ENCODE results near the gene CTNND2. TPM values are rescaled to one million over a fixed set of nuclear protein-coding genes. Genes with fewer than 3 reads are reported as not detected.

CTNND2 gene
- polyA plus RNA-seq, 1 donor from 2014 or later, result 67.0 TPM

DNA sequence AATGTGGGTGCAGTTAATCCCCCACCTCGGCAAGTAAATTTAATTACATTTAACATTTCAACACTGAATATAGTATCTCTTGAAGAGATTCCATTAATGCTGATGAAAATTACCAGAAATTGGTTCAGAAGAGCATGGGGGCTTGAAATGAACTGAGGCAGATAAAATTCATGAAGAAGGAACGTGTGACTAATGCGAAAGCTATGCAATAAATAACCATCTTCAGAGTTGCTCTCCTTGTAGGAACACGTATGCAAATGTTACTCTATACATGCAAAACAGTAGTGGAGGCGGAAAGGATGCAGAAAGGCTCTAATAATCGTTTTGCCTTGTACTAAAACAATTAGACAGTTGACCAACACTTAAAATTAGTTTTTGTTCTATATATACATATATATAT is 320.2 kb downstream of the CTNND2 start:
- Histone ChIP-seq H3K9me2 (ENCODE audit: insufficient read depth, low read length) (no peaks in the 10 kb centered on the region), H3K27ac (ENCODE audit: low read length) (no peak overlapping the region), H3K9ac (ENCODE audit: low read length) (no peak overlapping the region), H4K20me1 (ENCODE audit: insufficient read depth) (no peaks in the 10 kb centered on the region), H3F3A (ENCODE audit: insufficient read depth, low read length, poor library complexity, severe bottlenecking) (no peaks in the 10 kb centered on the region), H3K9me3 (ENCODE audit: low read length) (no peaks in the 10 kb centered on the region), H3K36me3 (ENCODE audit: insufficient read depth, low read length) (no peaks in the 10 kb centered on the region), H3K27me3 (ENCODE audit: insufficient read depth, low read depth, low read length) (no peaks in the 10 kb centered on the region), H3K4me2 (ENCODE audit: low read length) (no peak overlapping the region), H3K4me3 (ENCODE audit: low read length) (no peak overlapping the region), H2AFZ (ENCODE audit: low read depth, low read length) (no peak overlapping the region), H3K79me2 (replicated peaks; ENCODE audit: insufficient read depth, low read length) (peaks cover 49% of the 10 kb centered on the region)
- TF ChIP-seq TAF1 (IDR thresholded peaks at IDR 0.05; ENCODE audit: low read depth), result no peak
- TF ChIP-seq EZH2 (IDR thresholded peaks at IDR 0.05; ENCODE audit: borderline replicate concordance, insufficient read depth, low read length, poor library complexity, severe bottlenecking), result no peak
- no peak for TF ChIP-seq POLR2AphosphoS5 (IDR thresholded peaks at IDR 0.05)
- TF ChIP-seq RAD21 (conservative IDR thresholded peaks at IDR 0.05), result no peak

DNA sequence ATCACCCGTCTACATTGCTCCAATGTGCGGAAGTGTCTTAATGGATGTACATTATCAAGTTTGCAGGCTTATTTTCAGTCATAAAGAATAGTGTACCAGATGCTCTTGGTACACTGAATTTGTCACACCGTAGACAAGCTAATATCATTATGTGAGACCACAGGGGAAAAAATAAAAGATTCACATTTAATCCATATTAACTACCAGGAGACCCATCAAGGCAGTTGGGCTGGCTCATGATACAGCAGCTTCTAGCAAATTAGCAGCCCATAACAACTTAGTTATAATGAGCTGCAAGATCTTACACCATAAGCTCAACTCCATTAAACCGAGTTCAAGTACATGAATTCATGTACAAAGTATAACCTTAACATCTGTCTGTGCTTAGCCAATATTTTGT is 324.9 kb downstream of the CTNND2 start:
- no peak for TF ChIP-seq SMC3 (conservative IDR thresholded peaks at IDR 0.05; ENCODE audit: poor library complexity)
- no peak for TF ChIP-seq RAD21 (conservative IDR thresholded peaks at IDR 0.05)
- TF ChIP-seq POLR2AphosphoS5 (IDR thresholded peaks at IDR 0.05), result no peak
- TF ChIP-seq, protein P1, sequence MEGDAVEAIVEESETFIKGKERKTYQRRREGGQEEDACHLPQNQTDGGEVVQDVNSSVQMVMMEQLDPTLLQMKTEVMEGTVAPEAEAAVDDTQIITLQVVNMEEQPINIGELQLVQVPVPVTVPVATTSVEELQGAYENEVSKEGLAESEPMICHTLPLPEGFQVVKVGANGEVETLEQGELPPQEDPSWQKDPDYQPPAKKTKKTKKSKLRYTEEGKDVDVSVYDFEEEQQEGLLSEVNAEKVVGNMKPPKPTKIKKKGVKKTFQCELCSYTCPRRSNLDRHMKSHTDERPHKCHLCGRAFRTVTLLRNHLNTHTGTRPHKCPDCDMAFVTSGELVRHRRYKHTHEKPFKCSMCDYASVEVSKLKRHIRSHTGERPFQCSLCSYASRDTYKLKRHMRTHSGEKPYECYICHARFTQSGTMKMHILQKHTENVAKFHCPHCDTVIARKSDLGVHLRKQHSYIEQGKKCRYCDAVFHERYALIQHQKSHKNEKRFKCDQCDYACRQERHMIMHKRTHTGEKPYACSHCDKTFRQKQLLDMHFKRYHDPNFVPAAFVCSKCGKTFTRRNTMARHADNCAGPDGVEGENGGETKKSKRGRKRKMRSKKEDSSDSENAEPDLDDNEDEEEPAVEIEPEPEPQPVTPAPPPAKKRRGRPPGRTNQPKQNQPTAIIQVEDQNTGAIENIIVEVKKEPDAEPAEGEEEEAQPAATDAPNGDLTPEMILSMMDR (IDR thresholded peaks at IDR 0.05; ENCODE audit: poor library complexity, severe bottlenecking), result no peak
- no peak for TF ChIP-seq EZH2 (IDR thresholded peaks at IDR 0.05; ENCODE audit: borderline replicate concordance, insufficient read depth, low read length, poor library complexity, severe bottlenecking)
- no peak for TF ChIP-seq MXI1 (conservative IDR thresholded peaks at IDR 0.05; ENCODE audit: poor library complexity, severe bottlenecking)
- TF ChIP-seq EP300 (conservative IDR thresholded peaks at IDR 0.05; ENCODE audit: poor library complexity, severe bottlenecking), result no peak
- no peak for TF ChIP-seq TAF1 (IDR thresholded peaks at IDR 0.05; ENCODE audit: low read depth)
- TF ChIP-seq, protein P2, sequence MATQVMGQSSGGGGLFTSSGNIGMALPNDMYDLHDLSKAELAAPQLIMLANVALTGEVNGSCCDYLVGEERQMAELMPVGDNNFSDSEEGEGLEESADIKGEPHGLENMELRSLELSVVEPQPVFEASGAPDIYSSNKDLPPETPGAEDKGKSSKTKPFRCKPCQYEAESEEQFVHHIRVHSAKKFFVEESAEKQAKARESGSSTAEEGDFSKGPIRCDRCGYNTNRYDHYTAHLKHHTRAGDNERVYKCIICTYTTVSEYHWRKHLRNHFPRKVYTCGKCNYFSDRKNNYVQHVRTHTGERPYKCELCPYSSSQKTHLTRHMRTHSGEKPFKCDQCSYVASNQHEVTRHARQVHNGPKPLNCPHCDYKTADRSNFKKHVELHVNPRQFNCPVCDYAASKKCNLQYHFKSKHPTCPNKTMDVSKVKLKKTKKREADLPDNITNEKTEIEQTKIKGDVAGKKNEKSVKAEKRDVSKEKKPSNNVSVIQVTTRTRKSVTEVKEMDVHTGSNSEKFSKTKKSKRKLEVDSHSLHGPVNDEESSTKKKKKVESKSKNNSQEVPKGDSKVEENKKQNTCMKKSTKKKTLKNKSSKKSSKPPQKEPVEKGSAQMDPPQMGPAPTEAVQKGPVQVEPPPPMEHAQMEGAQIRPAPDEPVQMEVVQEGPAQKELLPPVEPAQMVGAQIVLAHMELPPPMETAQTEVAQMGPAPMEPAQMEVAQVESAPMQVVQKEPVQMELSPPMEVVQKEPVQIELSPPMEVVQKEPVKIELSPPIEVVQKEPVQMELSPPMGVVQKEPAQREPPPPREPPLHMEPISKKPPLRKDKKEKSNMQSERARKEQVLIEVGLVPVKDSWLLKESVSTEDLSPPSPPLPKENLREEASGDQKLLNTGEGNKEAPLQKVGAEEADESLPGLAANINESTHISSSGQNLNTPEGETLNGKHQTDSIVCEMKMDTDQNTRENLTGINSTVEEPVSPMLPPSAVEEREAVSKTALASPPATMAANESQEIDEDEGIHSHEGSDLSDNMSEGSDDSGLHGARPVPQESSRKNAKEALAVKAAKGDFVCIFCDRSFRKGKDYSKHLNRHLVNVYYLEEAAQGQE (IDR thresholded peaks at IDR 0.05; ENCODE audit: borderline replicate concordance), result no peak
- Histone ChIP-seq H3K4me2 (ENCODE audit: low read length) (no peak overlapping the region), H3K27me3 (ENCODE audit: insufficient read depth, low read depth, low read length) (no peaks in the 10 kb centered on the region), H3K9me2 (ENCODE audit: insufficient read depth, low read length) (no peaks in the 10 kb centered on the region), H3K36me3 (ENCODE audit: insufficient read depth, low read length) (no peaks in the 10 kb centered on the region), H3K9ac (ENCODE audit: low read length) (no peak overlapping the region), H4K20me1 (ENCODE audit: insufficient read depth) (no peaks in the 10 kb centered on the region), H3K27ac (ENCODE audit: low read length) (no peak overlapping the region), H2AFZ (ENCODE audit: low read depth, low read length) (no peak overlapping the region), H3F3A (ENCODE audit: insufficient read depth, low read length, poor library complexity, severe bottlenecking) (no peaks in the 10 kb centered on the region), H3K4me3 (ENCODE audit: low read length) (no peak overlapping the region), H3K9me3 (ENCODE audit: low read length) (no peaks in the 10 kb centered on the region), H3K79me2 (replicated peaks; ENCODE audit: insufficient read depth, low read length) (peaks cover 14% of the 10 kb centered on the region)
